Measurements from ENCODE around the gene GDPD4. TPM values are rescaled to one million over a fixed set of nuclear protein-coding genes. Genes with fewer than 3 reads are reported as not detected.

The GDPD4 gene
- total RNA-seq, 4 donors from 2014 or later = not detected

GRCh38 chr11:77173494-77173893 is 128.0 kb downstream of the GDPD4 start:
- TF ChIP-seq EP300 (IDR thresholded peaks at IDR 0.05) = no peak
- no peak for TF ChIP-seq POLR2AphosphoS5 (IDR thresholded peaks at IDR 0.05)
- no peak for TF ChIP-seq POLR2A (IDR thresholded peaks at IDR 0.05)
- TF ChIP-seq CTCF (IDR thresholded peaks at IDR 0.05) = no peak
- Histone ChIP-seq H3K27me3 (peaks cover 9% of the 10 kb centered on the region), H3K9me3 (no peaks in the 10 kb centered on the region), H3K27ac (no peak overlapping the region), H3K4me3 (no peak overlapping the region), H3K4me1 (no peaks in the 10 kb centered on the region), H3K36me3 (no peaks in the 10 kb centered on the region)
- 83% methylated on average over 1 of the region's 10 CpGs; no CpG with 5 or more reads in 1 of the 2 donors for WGBS, 2 donors (ENCODE audit: low coverage in 1 of 2)
- ATAC-seq = no peak

DNA sequence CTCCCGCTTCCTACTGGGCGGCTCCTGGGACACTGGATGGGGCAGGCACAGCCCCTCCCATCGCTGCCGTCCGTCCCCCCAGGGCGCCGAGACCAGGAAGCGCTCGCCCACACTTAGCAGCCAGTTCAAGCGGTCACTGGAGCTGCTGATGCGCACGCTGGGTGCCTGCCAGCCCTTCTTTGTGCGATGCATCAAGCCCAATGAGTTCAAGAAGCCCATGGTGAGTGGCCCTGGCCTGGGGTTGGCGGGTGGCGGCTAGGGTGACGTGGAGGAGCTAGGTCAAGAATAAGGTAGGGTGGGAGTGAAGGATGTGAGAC is 128.9 kb downstream of the GDPD4 start:
- Histone ChIP-seq H3K9me3 (no peaks in the 10 kb centered on the region), H3K36me3 (no peaks in the 10 kb centered on the region), H3K27me3 (peaks cover 9% of the 10 kb centered on the region), H3K27ac (no peak overlapping the region), H3K4me3 (no peak overlapping the region), H3K4me1 (no peaks in the 10 kb centered on the region)
- no peak for TF ChIP-seq POLR2AphosphoS5 (IDR thresholded peaks at IDR 0.05)
- TF ChIP-seq POLR2A (IDR thresholded peaks at IDR 0.05) = no peak
- TF ChIP-seq CTCF (IDR thresholded peaks at IDR 0.05) = no peak
- no peak for TF ChIP-seq EP300 (IDR thresholded peaks at IDR 0.05)
- no CpG with 5 or more reads among the region's 16 CpGs for WGBS, 2 donors (ENCODE audit: low coverage in 1 of 2)
- ATAC-seq = no peak

DNA sequence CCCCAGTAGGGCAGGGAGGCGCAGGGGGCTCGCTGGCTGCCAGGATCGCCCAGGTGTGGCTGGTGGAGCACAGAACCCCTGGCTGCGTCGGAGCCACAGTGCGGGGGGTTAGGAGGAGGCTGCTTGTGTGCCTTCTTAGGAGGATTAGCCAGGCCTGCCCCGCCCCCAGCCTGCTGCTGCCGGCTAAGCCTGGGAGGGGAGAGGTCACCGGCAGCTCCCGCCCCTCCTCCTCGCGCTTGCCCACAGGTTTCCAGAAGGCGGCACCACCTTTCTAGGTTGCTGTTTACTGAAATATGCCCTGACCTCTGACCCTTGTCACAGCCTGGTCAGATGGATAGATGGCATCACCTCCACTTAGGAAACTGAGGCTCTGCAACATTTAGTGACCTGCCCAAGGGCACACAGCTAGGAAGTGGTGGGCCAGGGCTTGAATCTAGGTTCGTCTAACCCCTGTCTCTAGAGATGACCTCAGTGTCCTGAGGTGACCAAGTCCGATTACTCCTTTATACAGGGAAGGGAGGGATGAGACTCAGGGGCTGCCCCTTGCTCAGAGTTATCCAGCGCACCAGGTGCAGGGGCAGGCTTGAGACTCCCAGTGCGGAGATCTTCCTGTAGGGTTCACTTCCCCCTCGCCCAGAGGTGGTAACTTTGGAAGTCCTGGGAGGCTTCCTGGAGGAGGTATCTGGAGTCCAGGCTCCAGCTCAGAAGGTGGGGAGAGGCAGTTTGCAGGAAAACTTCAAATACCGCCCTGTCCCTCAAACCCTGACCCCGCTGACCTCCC is 129.4 kb downstream of the GDPD4 start:
- no peaks in the 10 kb centered on the region for H3K36me3 ChIP-seq
- H3K4me3 ChIP-seq = no peak overlapping the region
- WGBS, 2 donors (ENCODE audit: low coverage in 1 of 2) = 73% methylated on average over 5 of the region's 20 CpGs; no CpG with 5 or more reads in 1 of the 2 donors
- ATAC-seq = no peak
- no peak overlapping the region for H3K27ac ChIP-seq
- no peaks in the 10 kb centered on the region for H3K9me3 ChIP-seq
- H3K27me3 ChIP-seq = peaks cover 9% of the 10 kb centered on the region
- no peak for TF ChIP-seq POLR2AphosphoS5 (IDR thresholded peaks at IDR 0.05)
- no peak for TF ChIP-seq CTCF (IDR thresholded peaks at IDR 0.05)
- no peak for TF ChIP-seq POLR2A (IDR thresholded peaks at IDR 0.05)
- TF ChIP-seq EP300 (IDR thresholded peaks at IDR 0.05) = no peak
- no peaks in the 10 kb centered on the region for H3K4me1 ChIP-seq

DNA sequence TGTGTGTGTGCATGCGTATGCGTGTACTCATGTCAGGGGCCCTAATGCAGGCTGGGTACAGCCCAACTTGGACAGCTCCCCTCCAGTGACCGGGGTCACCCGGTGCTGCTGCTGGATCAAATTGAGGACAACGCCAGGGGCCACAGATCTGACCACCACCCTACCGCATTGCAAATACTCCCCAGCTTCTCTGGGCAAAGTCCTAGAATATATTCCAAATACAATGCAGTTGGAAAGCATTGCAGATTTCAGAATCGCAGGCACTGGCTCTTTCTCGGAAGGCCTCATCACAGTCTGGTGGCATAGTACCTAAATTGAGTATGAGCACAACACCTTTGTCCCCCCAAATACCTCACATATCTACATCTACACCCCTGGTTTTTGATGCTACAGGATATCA is 130.2 kb downstream of the GDPD4 start:
- TF ChIP-seq EP300 (IDR thresholded peaks at IDR 0.05) (no peak), POLR2A (IDR thresholded peaks at IDR 0.05) (no peak), CTCF (IDR thresholded peaks at IDR 0.05) (no peak), POLR2AphosphoS5 (IDR thresholded peaks at IDR 0.05) (no peak)
- Histone ChIP-seq H3K9me3 (no peaks in the 10 kb centered on the region), H3K4me1 (no peaks in the 10 kb centered on the region), H3K27me3 (peaks cover 9% of the 10 kb centered on the region), H3K4me3 (no peak overlapping the region), H3K27ac (no peak overlapping the region), H3K36me3 (no peaks in the 10 kb centered on the region)
- 83% methylated on average over 2 of the region's 8 CpGs for WGBS, 2 donors (ENCODE audit: low coverage in 1 of 2)
- no peak for ATAC-seq

DNA sequence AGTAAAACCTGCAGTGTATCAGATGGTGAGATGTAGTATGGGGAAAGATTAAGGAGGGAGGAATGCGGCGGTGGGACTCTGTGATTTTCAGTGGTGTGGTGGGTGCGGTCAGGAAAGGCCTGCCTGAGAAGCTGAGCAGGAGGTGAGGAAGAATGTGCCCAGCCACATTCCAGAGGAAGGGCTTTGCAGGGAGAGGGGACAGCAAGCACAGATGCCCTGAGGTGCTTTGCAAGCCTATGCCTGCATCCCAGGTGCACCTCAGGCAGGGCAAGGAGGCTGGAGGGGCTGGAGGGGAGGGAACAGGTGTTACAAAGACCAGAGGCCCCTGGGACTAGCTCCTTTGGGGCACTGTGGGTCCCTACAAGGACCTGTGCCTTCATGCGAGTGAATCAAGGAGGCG is 131.4 kb downstream of the GDPD4 start:
- H3K4me3 ChIP-seq = no peak overlapping the region
- no peak overlapping the region for H3K27ac ChIP-seq
- H3K9me3 ChIP-seq = no peaks in the 10 kb centered on the region
- H3K36me3 ChIP-seq = no peaks in the 10 kb centered on the region
- WGBS, 2 donors (ENCODE audit: low coverage in 1 of 2) = 97 to 100% methylated on average over 3 to 5 of the region's 5 CpGs
- H3K4me1 ChIP-seq = no peaks in the 10 kb centered on the region
- no peak for ATAC-seq
- H3K27me3 ChIP-seq = peaks cover 9% of the 10 kb centered on the region
- TF ChIP-seq POLR2A (IDR thresholded peaks at IDR 0.05) = no peak
- TF ChIP-seq EP300 (IDR thresholded peaks at IDR 0.05) = no peak
- TF ChIP-seq CTCF (IDR thresholded peaks at IDR 0.05) = no peak
- no peak for TF ChIP-seq POLR2AphosphoS5 (IDR thresholded peaks at IDR 0.05)
